ENCODE measurements around the gene AMZ1. TPM values are rescaled to one million over a fixed set of nuclear protein-coding genes. Genes with fewer than 3 reads are reported as not detected.
A peak's percentile ranks its signal among the peaks of the same experiment; 100 is the strongest.

Gene AMZ1
- total RNA-seq, 2 donors from 2014 or later, result not detected

DNA sequence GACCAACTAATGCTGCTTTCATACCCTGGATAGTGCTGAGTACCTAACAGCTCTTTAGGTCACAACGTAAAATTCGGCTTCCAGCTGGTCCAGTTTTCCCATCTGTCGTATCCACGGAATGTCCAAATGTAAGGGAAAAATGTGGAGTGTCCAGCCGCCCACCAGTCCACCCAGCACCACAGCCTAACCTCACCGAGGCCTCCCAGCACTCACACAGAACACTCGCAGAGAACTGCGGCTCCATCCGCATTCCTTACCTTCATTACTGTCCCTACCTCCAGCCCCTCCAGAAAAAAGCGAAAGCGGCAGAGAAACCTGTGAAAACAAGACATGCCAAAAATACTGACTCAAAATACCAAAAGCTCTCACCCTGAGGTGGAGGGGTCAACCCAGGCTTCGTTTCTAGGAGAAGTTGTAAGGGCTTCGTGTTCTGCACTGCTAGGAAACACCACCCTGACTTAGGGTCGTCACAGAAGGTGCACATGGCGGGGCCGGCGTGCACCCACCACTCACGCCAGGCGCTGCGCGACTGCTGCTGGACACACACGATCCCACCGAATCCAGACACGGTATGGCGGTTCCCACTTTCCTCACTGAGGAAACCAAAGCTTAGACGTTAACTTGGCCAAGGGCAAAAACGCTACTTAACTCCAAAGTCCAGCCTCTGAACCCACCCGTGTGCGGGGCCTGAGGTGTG is 73.9 kb downstream of the AMZ1 start:
- DNase-seq (ENCODE audit: low spot score) (no peak), ATAC-seq (no peak)
- H3K27me3 Mint-ChIP-seq, result no peaks in the 10 kb centered on the region
- H3K4me1 Mint-ChIP-seq (ENCODE audit: low read depth in 2 of 2), result peaks cover 35 to 37% of the 10 kb centered on the region in 2 donors
- no peak overlapping the region for H3K4me3 Mint-ChIP-seq
- H3K27ac Mint-ChIP-seq, result peak overlapping the region in 1 of 2 donors; percentile 6
- H3K36me3 Mint-ChIP-seq, result peaks cover 4% of the 10 kb centered on the region
- H3K9me3 Mint-ChIP-seq, result no peaks in the 10 kb centered on the region

DNA sequence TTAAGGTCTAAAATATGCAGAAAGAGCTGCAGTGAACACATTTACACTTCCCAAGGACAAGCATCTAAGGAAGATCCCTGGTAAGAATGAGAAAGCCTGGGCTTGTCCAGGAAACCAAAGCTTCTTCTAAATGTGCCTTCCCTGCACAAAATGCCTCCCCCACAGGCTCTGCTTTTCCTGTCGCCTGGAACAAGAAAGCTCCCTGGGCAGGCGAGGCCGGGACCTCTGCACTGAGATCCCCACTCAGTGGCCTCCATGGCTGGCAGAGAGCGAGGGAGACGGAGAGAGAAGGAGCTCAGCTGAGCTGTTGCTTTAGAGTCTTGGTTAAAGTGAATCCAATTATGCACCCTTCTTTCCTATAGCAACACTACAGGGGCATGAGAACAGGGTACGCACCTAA is 75.6 kb downstream of the AMZ1 start:
- Mint-ChIP-seq H3K9me3 (no peaks in the 10 kb centered on the region), H3K27ac (no peak overlapping the region), H3K4me1 (ENCODE audit: low read depth in 2 of 2) (peaks cover 21 to 24% of the 10 kb centered on the region in 2 donors), H3K27me3 (no peaks in the 10 kb centered on the region), H3K36me3 (peaks cover 4% of the 10 kb centered on the region), H3K4me3 (no peak overlapping the region)
- ATAC-seq, result no peak
- no peak for DNase-seq (ENCODE audit: low spot score)

DNA sequence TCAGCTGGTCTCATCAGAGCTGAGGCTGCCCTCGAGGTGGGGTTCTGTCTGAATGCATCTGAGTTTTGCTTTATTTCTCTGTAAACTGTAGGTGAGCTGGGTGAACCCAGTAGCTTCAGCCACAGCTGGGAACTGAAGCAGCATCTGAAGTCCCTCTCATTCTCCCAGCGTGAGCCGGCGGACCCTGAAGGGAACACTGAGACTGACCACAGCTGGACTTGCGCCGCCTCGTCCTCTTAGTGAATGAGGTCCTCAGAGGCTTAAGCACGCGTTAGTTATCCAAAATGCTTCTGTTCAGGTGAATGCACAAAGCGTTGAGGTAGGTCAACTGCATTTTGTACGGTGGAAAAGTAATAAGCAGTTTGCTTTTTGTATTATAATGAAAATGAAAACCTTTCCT is 76.6 kb downstream of the AMZ1 start:
- H3K36me3 Mint-ChIP-seq, result no peaks in the 10 kb centered on the region
- H3K27me3 Mint-ChIP-seq, result no peaks in the 10 kb centered on the region
- H3K9me3 Mint-ChIP-seq, result no peaks in the 10 kb centered on the region
- ATAC-seq (no peak), DNase-seq (ENCODE audit: low spot score) (no peak)
- H3K4me1 Mint-ChIP-seq (ENCODE audit: low read depth in 2 of 2), result peaks cover 13 to 17% of the 10 kb centered on the region in 2 donors
- H3K27ac Mint-ChIP-seq, result no peak overlapping the region
- no peak overlapping the region for H3K4me3 Mint-ChIP-seq

Other genes starting within 250 kb of the AMZ1 start
- not detected for gene GRIFIN, start 211.8 kb upstream of the AMZ1 start, total RNA-seq
- 100 to 1,000 TPM in 1 of 2 donors, 10 to 100 TPM in 1; 89.8 to 153 TPM for gene LFNG, start 168.4 kb upstream of the AMZ1 start, total RNA-seq
- 10 to 100 TPM; 27.0 to 61.4 TPM for gene BRAT1, start 132.7 kb upstream of the AMZ1 start, total RNA-seq
- gene IQCE, start 129.2 kb upstream of the AMZ1 start, total RNA-seq, result 10 to 100 TPM; 11.6 to 17.7 TPM
- gene TTYH3, start 56.2 kb upstream of the AMZ1 start, total RNA-seq, result 10 to 100 TPM; 23.7 to 24.8 TPM
- gene GNA12, start 156.1 kb downstream of the AMZ1 start, total RNA-seq, result 10 to 100 TPM; 15.5 to 27.1 TPM

Data from natural killer cell treated with Interleukin-12 subunit alpha and Interleukin-12 subunit beta and Interleukin-15 and Interleukin-18, amount 100 ng/mL, for 72 hours (primary cell).